ENCODE results near the gene CTU2.

CTU2 gene

GRCh38 chr16:88693420-88694177 lies 12.7 kb upstream of the CTU2 start:
- no peaks in the 10 kb centered on the region for H3K4me1 ChIP-seq
- DNase-seq: no peak
- no peaks in the 10 kb centered on the region for H3K9me3 ChIP-seq
- peaks cover 7% of the 10 kb centered on the region for H3K36me3 ChIP-seq
- H3K4me3 ChIP-seq (ENCODE audit: low read depth, low read length): no peak overlapping the region
- TF ChIP-seq, protein P1, sequence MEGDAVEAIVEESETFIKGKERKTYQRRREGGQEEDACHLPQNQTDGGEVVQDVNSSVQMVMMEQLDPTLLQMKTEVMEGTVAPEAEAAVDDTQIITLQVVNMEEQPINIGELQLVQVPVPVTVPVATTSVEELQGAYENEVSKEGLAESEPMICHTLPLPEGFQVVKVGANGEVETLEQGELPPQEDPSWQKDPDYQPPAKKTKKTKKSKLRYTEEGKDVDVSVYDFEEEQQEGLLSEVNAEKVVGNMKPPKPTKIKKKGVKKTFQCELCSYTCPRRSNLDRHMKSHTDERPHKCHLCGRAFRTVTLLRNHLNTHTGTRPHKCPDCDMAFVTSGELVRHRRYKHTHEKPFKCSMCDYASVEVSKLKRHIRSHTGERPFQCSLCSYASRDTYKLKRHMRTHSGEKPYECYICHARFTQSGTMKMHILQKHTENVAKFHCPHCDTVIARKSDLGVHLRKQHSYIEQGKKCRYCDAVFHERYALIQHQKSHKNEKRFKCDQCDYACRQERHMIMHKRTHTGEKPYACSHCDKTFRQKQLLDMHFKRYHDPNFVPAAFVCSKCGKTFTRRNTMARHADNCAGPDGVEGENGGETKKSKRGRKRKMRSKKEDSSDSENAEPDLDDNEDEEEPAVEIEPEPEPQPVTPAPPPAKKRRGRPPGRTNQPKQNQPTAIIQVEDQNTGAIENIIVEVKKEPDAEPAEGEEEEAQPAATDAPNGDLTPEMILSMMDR (IDR thresholded peaks at IDR 0.05; ENCODE audit: low read depth, low read length): no peak
- no peaks in the 10 kb centered on the region for H3K27me3 ChIP-seq

DNA sequence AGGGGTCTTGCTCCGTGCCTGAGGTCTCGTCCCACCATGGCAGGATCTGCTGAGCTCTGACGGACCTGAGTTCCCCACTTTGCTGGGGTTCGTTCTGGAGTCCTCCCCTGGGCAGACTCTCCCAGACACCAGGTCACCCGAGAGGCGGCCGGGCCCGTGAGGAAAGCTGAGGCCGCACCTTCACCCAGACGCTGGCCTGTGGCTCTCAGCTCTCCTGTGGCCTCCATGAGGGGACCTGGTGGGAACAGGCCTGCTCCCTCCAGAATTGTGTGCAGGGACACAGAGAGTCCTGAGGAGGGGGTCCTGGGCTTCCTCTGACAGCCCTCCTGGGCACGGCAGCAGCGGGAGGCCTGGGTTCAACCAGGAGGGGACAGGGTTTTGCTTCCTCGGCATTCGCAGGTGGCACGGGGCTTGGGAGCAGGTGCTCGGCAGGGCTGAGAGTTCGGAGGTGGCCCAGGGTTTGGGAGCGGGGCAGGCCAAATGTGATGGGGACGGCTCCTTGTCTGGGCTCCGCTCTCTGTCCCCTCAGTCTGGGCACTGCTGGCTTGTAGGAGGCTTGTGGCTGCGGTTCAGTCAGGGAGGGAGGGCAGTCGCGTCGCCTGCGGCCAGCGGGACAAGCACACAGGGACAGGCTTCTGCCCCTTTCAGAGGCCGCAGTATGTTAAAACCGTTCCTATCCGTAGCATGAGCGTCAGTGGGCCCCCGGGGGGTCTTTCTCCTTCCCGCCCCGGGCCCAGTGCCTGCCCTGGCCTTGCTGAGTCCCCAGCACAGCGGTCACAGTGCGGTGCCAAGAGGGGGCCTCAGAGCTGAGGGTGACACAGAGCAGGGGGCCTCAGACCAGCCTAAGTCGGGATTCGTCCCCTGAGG lies 11.8 kb upstream of the CTU2 start:
- peaks cover 8% of the 10 kb centered on the region for H3K36me3 ChIP-seq
- H3K9me3 ChIP-seq: no peaks in the 10 kb centered on the region
- DNase-seq: no peak
- no peaks in the 10 kb centered on the region for H3K27me3 ChIP-seq
- TF ChIP-seq, protein P1 (IDR thresholded peaks at IDR 0.05; ENCODE audit: low read depth, low read length): no peak
- H3K4me3 ChIP-seq (ENCODE audit: low read depth, low read length): no peak overlapping the region
- no peaks in the 10 kb centered on the region for H3K4me1 ChIP-seq

DNA sequence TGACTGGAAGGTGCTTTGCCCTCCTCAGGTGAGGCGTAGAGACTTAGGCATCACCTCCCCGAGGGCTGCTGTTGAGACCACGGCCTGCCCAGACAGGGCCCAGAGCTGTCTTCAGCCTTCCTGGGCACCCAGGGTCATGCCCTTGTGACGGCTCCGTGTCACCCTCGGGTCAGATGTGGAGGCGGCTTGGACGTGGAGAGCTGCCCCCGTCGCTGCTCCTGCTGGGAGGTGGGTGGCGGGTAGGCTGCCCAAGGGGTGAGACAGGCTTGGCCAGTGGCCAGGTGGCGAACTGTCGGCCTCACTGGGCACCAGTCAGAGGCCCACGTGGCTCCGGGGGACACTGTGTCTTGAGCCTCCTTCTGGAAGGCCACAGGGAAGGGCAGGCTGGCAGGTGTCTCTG lies 11.1 kb upstream of the CTU2 start:
- Histone ChIP-seq H3K36me3 (peaks cover 8% of the 10 kb centered on the region), H3K27me3 (no peaks in the 10 kb centered on the region), H3K9me3 (no peaks in the 10 kb centered on the region), H3K4me3 (ENCODE audit: low read depth, low read length) (no peak overlapping the region), H3K4me1 (no peaks in the 10 kb centered on the region)
- TF ChIP-seq, protein P1 (IDR thresholded peaks at IDR 0.05; ENCODE audit: low read depth, low read length): no peak
- DNase-seq: no peak

DNA sequence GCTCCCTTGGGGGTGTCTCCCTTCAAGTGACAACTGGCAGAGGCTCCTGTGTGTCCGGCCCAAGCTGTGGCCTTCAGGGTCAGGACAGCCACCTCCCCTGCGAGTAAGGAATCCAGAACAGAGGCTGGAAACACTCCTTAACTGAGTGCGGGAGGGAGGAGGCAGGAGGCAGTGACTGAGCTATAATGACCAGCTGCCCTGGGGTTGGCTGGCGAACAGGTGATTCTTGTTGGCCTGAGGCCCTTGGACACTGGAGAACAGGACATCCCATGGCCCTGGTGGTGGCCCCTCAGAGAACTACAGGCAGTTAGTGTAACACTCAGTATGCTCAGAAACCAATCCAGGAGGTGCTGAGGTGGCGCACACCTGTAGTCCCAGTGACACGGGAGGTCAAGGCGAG lies 10.6 kb upstream of the CTU2 start:
- no peaks in the 10 kb centered on the region for H3K4me1 ChIP-seq
- no peaks in the 10 kb centered on the region for H3K27me3 ChIP-seq
- peaks cover 8% of the 10 kb centered on the region for H3K36me3 ChIP-seq
- no peaks in the 10 kb centered on the region for H3K9me3 ChIP-seq
- TF ChIP-seq, protein P1 (IDR thresholded peaks at IDR 0.05; ENCODE audit: low read depth, low read length): no peak
- no peak overlapping the region for H3K4me3 ChIP-seq (ENCODE audit: low read depth, low read length)
- no peak for DNase-seq

- Histone ChIP-seq H3K4me1 (no peaks in the 10 kb centered on the region), H3K4me3 (ENCODE audit: low read depth, low read length) (no peak overlapping the region), H3K36me3 (peaks cover 8% of the 10 kb centered on the region), H3K27me3 (no peaks in the 10 kb centered on the region), H3K9me3 (no peaks in the 10 kb centered on the region)
- no peak for DNase-seq
- TF ChIP-seq, protein P1 (IDR thresholded peaks at IDR 0.05; ENCODE audit: low read depth, low read length): no peak
Observed at GRCh38 chr16:88696441-88696840, 9.9 kb upstream of the CTU2 start.

Data from BE2C (cell line).